ENCODE measurements around the gene ZNF470.

GRCh38 chr19:56525214-56525860, 41.9 kb upstream of the ZNF470 start:
- TF ChIP-seq PRDM10 (tag by site-specific recombination; IDR thresholded peaks at IDR 0.05) (no peak), CTCF (tag by site-specific recombination; IDR thresholded peaks at IDR 0.05) (no peak), ZNF121 (tag by site-specific recombination; IDR thresholded peaks at IDR 0.05) (no peak), ZNF354C (tag by site-specific recombination; IDR thresholded peaks at IDR 0.05; ENCODE audit: borderline replicate concordance, low read depth) (no peak), ZNF274 (IDR thresholded peaks at IDR 0.05; ENCODE audit: low read length) (peak; percentile 76), ZNF274 (tag by site-specific recombination; IDR thresholded peaks at IDR 0.05; ENCODE audit: borderline replicate concordance) (peak; percentile 88), ZNF624 (tag by site-specific recombination; IDR thresholded peaks at IDR 0.05) (no peak)

All from HEK293 (cell line).